Activated naive CD4-positive, alpha-beta T cell (primary cell): Measurements from ENCODE around the gene KIFC1.
"Not testable (repeated sequence)": the region's sequence is repeated elsewhere in the genome, so short reads cannot be mapped to it uniquely, and the experiment has no call there.

Experiments used
- DNase-seq, 4 experiments: peaks; one replicate each; lab custom pipeline; 2025; lab: John Stamatoyannopoulos, UW

KIFC1 gene, protein sequence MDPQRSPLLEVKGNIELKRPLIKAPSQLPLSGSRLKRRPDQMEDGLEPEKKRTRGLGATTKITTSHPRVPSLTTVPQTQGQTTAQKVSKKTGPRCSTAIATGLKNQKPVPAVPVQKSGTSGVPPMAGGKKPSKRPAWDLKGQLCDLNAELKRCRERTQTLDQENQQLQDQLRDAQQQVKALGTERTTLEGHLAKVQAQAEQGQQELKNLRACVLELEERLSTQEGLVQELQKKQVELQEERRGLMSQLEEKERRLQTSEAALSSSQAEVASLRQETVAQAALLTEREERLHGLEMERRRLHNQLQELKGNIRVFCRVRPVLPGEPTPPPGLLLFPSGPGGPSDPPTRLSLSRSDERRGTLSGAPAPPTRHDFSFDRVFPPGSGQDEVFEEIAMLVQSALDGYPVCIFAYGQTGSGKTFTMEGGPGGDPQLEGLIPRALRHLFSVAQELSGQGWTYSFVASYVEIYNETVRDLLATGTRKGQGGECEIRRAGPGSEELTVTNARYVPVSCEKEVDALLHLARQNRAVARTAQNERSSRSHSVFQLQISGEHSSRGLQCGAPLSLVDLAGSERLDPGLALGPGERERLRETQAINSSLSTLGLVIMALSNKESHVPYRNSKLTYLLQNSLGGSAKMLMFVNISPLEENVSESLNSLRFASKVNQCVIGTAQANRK

DNA sequence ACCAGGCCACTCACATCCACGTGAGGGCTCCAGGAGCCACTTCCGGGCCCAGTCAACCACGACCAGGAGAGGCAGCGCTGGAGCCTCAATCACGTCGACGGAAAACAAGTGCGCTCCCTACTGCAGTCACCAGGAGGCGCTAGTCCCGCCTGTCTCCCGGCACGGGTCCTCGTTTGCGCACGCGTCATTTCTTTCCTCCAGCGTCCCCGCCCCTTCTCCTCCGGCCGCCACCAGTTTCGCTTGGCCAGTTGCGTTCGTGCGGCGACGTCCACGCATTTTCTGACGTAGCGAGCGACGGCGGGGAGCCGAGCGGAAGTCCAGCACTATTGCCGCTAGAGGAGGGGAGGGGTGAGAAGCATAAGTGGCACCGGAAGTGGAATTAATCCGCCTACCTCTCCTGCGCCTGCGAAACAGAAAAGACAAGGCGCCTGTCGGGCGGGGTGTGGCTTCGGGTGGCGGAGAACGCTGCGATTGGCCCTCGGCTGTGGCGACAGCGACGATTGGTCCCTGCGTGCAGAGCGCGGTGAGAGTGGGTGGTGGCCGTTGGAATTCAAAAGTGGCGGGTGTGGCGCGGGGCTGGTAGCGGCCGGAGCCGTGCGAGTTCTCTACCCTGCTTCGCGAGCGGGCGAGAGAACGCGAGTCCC, at the start of gene KIFC1:
TSS of gene KIFC1 (plus strand) at position 546 of the 644 bp plus-strand sequence. CDS start 163 bp downstream, outside the sequence.
- DNase-seq = peak; percentile 99 to 100 (median 100)

DNA sequence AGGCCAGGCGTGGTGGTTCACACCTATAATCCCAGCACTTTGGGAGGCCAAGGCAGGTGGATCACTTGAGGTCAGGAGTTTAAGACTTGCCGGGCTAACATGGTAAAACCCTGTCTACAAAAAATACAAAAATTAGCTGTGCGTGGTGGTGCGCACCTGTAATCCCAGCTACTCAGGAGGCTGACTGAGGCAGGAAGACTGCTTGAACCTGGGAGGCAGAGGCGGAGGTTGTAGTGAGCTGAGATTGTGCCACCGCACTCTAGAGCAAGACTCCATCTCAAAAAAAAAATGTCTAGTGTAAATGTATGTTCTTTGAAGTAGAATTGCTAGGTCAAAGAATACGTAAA, 48.0 kb upstream of the KIFC1 start:
- not testable (repeated sequence) for DNase-seq

DNA sequence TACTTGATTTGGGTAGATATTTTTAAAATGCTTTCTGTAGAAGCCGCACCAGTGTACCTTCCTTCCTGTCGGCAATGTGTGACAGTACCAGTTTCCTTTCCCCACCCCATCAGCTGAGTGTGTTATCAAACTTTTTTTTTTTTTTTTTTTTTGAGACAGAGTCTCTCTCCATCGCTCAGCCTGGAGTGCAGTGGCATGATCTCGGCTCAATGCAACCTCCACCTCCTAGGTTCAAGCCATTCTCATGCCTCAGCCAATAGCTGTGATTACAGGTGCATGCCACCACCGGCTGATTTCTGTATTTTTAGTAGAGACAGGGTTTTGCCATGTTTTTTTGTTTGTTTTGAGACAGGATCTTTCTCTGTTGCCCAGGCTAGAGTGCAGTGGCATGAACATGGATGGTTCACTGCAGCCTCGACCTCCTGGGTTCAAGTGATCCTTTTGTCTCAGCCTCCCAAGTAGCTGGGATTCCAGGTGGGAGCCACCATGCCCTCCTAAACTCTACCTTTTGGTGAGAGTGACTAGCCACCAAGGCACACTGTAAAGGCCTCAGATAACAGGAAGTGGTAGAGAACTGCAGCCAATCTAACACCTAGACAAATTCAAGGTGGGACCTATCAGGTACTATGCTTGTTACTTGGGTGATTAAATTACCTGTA, 47.5 kb upstream of the KIFC1 start:
- peak in 2 of 4 experiments; percentile 25 to 34 for DNase-seq

DNA sequence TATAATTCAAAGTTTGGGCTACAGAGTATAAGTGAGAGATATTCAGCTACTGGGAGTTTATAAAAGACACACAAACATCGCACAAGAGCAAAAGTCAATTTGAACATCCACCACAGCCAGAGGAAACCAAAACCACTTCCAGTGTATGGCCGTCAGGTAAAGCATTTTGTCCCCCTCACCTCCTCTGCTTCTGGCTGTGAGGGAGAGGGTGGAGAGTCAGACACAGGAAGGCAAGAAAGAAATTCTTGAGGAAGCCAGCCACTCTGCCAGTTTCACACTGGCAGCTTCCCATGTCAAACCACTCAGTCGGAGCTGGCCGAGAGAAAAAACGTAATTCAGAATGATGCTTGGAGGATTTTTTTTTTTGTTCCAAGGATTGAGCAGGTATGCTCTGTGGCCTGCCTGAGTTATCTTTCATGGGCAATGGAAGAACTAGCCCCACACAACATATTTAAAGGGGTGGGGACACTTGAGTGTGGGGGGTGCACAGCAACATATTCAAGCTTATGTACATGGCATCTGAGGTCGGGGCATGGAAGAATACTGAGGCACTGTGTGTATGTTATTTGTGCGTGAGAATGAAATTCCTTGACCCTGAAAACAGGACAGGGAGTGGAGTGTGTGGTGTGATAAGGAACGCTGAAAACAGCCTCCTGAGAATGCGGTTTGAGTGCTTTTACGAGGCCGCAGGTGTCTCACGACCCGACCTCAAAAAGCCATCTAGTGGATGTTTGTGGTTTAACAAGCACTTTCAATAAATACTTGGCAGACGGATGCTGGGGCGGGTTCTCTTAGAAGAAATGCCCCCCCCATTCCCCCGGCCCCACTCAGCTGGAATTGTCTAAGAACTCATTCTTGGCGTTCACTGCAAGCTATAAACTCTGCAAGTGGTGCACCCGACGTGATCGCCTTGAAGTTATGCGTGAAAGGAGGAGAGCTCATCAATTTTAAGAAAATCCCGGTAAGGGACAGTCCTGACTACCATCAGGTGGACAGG, 46.6 kb upstream of the KIFC1 start:
- peak; percentile 8 to 59 (median 26) for DNase-seq

DNA sequence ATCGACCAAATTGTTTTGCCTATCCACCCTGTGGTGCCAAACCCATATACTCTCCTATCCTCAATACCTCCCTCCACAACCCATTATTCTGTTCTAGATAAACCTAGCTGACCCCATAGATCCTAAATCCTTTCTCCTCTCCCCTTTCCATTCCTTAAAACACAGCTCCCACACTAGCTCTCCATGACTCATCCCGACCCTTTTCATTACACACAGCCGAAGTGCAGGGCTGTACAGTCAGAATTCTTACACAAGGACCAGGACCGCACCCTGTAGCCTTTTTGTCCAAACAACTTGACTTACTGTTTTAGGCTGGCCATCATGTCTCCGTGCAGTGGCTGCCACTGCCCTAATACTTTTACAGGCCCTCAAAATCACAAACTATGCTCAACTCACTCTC, 44.7 kb upstream of the KIFC1 start:
- not testable (repeated sequence) for DNase-seq

DNA sequence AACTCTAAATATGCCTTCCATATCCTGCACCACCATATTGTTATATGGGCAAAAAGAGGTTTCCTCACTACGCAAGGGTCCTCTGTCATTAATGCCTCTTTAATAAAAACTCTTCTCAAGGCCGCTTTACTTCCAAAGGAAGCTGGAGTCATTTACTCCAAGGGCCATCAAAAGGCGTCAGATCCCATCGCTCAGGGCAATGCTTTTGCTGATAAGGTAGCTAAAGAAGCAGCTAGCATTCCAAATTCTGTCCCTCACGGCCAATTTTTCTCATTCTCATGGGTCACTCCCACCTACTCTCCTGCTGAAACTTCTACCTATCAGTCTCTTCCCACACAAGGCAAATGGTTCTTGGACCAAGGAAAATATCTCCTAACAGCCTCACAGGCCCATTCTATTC, 43.8 kb upstream of the KIFC1 start:
- no peak for DNase-seq

DNA sequence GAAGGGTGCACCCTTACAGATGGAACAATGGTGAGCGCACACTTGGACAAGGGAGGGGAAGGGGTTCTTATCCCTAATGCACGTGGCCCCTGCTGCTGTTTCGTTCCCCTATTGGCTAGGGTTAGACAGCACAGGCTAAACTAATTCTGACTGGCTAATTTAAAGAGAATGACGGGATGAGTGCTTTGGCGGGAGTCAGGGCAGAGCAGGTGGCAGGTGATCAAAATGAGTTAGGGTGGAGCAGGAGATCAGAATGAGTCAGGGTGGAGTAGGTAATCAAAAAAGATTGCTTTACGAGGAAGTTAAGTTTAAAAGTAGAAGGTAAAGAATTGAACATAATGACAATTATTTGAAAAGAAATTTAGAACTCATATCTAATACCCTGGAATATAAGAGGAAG, 35.8 kb upstream of the KIFC1 start:
- DNase-seq = not testable (repeated sequence)

DNA sequence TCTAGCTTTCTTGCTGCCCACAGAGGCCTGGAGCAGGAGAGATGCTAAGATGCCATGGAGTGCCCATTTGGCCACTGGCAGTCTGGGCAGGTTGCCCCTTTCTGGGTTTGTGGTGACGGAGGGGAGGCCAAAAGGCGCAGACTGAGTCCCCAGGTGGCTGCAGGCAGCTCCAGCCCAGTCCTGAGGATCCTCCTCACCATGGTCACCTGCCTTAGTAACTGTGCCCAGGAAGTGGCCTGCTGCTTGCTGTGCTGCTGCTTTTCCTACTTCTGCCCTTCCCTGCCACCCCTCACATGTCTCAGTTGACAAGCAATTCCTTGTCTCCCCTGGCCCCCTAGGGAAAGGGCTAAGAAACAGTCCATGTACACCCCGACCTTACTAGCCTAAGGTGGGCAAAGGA, 35.3 kb upstream of the KIFC1 start:
- DNase-seq = no peak

DNA sequence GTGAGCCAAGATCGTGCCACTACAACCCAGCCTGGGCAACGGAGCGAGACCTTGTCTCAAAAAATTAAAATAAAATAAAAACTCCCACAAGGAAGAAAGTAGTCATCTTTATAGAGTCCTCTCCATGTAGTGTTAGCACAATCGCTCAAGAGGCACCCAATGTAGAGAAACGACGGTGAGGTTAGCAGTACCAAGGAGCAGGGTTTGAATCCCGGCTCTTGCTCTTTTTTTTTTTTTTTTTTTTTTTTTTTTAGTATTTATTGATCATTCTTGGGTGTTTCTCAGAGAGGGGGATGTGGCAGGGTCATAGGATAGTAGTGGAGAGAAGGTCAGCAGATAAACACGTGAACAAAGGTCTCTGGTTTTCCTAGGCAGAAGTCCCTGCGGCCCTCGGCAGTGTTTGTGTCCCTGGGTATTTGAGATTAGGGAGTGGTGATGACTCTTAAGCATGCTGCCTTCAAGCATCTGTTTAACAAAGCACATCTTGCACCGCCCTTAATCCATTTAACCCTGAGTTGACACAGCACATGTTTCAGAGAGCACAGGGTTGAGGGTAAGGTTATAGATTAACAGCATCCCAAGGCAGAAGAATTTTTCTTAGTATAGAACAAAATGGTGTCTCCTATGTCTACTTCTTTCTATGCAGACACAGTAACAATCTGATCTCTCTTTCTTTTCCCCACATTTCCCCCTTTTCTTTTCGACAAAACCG, 34.3 kb upstream of the KIFC1 start:
- DNase-seq = not testable (repeated sequence)

DNA sequence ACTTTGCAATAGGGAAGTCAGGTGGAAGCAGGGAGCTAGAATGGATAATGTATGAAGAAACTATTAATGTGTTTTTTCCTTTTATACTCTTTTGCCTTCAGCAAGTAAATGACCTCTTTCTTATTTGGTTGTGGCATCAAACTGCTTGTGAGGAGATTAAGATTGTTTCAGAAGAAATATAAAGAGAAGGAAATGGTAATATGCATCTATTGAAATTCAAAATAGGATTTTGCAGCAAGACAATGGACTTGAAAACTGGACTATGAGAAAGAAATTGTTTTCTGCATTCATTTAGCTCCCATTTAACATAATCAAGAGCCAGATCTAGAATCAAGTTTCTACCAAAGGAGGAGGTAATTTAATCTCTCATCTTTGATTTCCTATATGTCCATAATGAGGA, 32.3 kb upstream of the KIFC1 start:
- DNase-seq = no peak

DNA sequence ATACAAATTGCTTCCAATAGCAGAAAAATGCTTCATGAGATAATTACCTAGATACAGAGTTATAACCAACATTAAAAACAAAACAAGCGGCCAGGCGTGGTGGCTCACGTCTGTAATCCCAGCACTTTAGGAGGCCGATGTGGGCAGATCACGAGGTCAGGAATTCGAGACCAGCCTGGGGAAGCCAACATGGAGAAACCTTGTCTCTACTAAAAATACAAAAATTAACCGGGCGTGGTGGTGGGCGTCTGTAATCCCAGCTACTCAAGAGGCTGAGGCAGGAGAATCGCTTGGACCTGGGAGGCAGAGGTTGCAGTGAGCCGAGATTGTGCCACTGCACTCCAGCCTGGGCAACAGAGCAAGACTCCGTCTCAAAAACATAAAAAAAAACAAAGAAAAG, 28.1 kb upstream of the KIFC1 start:
- not testable (repeated sequence) for DNase-seq

DNA sequence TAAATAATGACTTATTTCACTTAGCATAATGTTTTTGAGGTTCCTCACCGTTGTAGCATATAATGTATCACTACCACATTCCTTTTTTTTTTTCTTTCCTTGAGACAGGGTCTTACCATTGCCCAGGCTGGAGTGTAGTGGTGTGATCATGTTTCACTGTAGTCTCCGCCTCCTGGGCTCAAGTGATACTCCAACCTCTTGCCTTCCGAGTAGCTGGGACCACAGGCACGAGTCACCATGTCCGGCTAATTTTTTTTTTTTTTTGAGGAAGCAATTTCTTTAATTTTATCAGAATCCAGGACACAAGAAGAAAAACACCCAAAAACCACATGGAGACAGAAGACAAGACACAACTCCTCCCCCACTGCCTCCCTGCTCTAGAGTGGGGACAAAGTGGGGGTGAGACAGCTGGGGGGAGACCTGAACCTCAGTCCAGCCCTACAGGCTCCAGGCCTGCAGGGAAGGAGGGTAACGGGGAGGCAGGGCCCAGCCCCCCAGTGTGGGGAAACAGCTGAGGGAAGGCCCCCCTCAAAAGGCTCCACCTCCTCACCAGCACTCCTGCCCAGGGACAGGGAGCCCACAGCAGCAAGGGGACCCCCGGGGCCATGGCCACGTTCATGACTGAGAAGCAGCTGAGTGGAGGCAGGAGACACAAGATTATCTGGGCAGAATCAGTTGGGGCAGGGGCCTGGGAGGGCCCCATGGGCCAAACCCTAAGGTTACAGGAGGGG, 27.0 kb upstream of the KIFC1 start:
- not testable (repeated sequence) for DNase-seq

DNA sequence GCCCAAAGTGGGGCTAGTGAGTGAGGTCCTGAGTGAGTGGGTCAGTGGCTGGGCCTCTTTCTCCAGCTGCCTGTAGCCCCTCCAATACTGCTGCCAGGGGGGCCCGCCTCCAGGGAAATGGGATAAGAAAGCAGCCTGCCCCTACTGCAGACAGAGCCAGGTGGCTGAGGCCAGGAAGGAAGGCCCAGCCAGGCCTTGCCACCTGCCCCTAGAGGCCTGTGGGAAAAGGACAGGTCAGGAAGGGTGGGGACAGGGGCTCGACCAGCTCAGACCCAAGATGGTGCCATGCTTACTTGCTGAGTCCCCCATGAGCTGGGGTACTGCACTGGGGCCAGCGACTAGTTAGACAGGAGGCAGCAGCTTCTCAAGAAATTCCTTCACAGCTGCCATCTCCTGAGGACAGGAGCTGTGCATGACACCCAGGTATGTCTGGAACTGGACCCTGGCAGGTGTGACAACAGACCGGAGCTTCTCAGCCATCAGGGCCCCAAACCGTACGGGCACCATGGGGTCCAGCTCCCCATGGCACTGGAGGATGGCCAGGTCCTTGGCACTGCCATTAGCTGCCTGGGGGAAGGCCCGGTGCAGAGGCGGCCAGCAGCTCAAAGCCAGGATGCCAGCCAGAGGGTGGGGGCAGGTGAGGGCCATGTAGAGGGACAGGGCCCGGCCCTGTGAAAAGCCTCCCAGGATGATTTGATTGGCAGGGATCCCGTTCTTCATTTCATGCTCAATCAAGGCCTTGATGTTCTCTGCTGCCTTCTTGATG, 26.2 kb upstream of the KIFC1 start:
- not testable (repeated sequence) for DNase-seq

DNA sequence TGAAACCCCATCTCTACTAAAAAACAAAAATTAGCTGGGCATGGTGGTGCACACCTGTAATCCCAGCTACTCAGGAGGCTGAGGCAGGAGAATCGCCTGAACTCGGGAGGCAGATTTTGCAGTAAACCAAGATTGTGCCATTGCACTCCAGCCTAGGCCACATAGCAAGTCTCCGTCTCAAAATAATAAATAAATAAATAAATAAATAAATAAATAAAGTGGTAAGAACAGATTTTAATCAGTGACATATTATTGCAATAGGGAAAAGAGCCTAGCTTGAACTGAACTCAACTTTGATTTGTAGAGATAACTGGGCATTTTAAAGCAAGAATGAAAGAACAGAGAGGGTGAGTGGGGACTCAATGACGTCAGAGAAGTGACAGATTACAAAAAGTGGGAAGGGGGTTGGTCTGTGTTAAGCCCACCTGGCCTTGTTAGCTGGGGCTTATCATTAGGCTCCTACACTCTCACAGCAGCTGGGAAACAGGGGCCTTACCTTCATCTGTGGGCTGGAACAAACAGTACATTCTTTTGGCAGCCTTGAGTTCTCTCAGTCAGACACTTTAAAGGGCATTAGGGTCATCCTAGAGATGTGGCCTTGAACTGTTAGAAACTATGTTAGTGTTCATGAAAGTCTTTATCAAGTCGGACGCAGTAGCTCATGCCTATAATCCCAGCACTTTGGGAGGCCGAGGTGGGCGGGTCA, 24.5 kb upstream of the KIFC1 start:
- DNase-seq = no peak

DNA sequence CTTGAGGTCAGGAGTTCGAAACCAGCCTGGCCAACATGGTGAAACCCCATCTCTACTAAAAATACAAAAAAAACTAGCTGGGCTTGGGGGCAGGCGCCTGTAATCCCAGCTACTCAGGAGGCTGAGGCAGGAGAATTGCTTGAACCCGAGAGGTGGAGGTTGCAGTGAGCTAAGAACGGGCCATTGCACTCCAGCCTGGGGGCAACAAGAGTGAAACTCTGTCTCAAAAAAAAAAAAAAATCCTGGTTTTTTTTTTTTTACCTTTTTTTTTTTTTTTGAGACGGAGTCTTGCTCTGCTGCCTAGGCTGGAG, 24.0 kb upstream of the KIFC1 start:
- DNase-seq = not testable (repeated sequence)

DNA sequence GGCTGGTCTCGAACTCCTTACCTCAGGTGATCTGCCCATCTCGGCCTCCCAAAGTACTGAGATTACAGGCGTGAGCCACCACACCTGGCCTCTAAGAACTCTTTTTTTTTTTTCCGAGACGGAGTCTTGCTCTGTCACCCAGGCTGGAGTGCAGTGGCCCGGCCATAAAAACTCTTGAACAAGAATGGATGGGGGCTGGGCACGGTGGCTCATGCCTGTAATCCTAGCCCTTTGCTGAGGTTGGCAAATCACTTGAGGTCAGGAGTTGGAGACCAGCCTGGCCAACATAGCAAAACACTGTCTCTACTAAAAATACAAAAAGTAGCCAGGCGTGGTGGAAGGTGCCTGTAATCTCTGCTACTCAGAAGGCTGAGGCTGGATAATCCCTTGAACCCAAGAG, 19.7 kb upstream of the KIFC1 start:
- DNase-seq = not testable (repeated sequence)

DNA sequence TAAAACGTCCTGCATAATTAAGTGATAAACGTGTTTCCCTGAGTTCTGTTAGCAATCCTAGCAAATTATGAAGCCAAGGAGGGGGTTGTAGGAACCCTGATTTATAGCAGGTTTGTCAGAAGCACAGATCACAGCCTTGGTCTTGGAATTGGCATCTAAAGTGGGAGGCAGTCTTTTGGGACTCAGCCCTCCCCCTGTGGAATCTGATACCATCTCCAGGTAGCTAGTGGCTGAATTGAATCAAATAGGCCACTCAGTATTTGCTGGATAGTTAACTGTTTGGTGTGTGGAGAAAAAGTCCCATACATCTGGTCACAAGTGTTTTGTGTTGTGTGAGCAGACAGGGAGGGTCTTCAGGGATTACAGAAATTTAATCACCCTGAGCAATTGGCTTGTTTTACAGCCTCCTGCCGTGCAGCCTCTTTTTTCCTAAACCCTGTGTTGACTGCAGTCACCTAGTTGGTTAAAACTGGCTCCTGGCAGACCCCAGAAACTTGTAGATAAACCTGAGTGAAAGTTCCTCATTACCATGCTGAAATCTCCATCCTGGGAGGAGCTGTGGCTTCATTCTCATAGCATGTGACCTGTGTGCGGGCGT, 19.0 kb upstream of the KIFC1 start:
- DNase-seq = no peak
